Keratinocyte (primary cell): ENCODE measurements around the gene RASGEF1B.

Experiments
- EZH2 ChIP-seq: IDR thresholded peaks from one replicate; pipeline ENCODE4 v1.6.1; 2012; ENCODE audit warnings: inconsistent platforms, mild to moderate bottlenecking, low read length, moderate library complexity
- TF ChIP-seq, protein P1 (sequence below), 3 experiments: IDR thresholded peaks in 1 of 3; conservative IDR thresholded peaks in 1 of 3; optimal IDR thresholded peaks in 1 of 3; 2 replicates in 2 of 3; 3 replicates in 1 of 3; pipeline versions ENCODE3 to v1.5.1; 2011; ENCODE audit warnings: low read length in 3 of 3, mild to moderate bottlenecking in 3 of 3, moderate library complexity in 2 of 3, control low read depth in 1 of 3, inconsistent platforms in 1 of 3; ENCODE audit not compliant: insufficient read depth in 2 of 3; ENCODE audit errors: extremely low read depth in 1 of 3

DNA sequence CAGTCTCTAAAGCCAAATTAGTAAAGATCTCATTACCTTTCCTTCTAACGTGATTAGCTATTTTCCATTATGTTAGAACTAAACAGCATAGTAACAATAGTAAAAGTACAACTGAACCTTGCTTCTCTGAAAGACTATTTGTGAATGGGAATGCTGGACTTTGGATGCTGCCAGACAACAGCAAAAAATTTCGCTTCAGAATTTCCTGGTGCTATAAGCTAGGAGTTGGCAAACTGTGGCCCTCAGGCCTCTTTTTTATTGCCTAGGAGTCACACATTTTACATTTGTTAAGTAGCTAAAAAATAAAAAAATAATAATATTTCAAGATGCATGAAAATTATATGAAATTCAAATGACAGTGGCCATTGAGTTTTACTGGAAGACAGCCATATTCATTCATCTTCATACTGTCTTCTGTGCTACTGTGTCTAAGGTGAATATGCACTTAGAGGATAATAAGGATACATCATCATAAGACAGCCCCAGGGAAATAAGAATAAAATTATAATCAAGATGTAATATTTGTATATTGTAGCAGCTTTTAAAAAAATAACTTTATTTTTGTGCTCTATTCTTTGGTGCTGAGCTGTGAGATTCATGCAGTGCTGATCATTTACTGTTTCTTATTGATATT is 34.6 kb downstream of the RASGEF1B start:
- TF ChIP-seq, protein P1, sequence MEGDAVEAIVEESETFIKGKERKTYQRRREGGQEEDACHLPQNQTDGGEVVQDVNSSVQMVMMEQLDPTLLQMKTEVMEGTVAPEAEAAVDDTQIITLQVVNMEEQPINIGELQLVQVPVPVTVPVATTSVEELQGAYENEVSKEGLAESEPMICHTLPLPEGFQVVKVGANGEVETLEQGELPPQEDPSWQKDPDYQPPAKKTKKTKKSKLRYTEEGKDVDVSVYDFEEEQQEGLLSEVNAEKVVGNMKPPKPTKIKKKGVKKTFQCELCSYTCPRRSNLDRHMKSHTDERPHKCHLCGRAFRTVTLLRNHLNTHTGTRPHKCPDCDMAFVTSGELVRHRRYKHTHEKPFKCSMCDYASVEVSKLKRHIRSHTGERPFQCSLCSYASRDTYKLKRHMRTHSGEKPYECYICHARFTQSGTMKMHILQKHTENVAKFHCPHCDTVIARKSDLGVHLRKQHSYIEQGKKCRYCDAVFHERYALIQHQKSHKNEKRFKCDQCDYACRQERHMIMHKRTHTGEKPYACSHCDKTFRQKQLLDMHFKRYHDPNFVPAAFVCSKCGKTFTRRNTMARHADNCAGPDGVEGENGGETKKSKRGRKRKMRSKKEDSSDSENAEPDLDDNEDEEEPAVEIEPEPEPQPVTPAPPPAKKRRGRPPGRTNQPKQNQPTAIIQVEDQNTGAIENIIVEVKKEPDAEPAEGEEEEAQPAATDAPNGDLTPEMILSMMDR (optimal IDR thresholded peaks at IDR 0.05 in 1 of 3, IDR thresholded peaks at IDR 0.05 in 1 of 3, conservative IDR thresholded peaks at IDR 0.05 in 1 of 3; ENCODE audit: extremely low read depth in 1 of 3, insufficient read depth in 2 of 3, low read length in 3 of 3) = no peak
- TF ChIP-seq EZH2 = no peak
